Suprapubic skin (tissue), 3 donors: ENCODE measurements around the gene ATXN7L1.

Experiments
- POLR2AphosphoS5 ChIP-seq, 3 donors: sonication (generic); formaldehyde crosslinking; IDR thresholded peaks; one replicate each; pipeline ENCODE4 v1.6.1; 2017; ENCODE audit warnings: antibody characterized with exemption in 3 of 3
- TF ChIP-seq, protein P1 (sequence below), 2 donors: fragments of 200-600 bp in 1 of 2; fragments of 450-650 bp in 1 of 2; sonication (generic) in 1 of 2; IDR thresholded peaks; one replicate each; pipeline ENCODE4 v1.5.1; 2016 to 2019; ENCODE audit warnings: antibody characterized with exemption in 2 of 2, mild to moderate bottlenecking in 1 of 2, moderate library complexity in 1 of 2

DNA sequence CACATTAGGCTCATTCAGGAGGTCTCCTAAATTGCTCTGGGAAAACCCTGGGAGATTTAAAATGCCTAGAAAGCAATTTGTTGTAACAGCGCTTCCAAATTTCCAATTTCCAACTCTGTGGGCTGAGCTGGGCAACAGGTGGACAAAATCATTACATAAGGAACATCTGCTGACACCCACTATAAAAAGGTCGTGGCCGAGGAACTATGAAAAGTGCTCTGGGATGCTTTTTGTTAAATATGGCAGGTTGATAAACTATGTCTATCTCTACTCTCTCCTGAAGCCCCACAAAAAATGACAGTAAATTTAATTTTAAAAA lies 45.1 kb downstream of the ATXN7L1 start:
- TF ChIP-seq POLR2AphosphoS5 (IDR thresholded peaks at IDR 0.05) = no peak
- TF ChIP-seq, protein P1, sequence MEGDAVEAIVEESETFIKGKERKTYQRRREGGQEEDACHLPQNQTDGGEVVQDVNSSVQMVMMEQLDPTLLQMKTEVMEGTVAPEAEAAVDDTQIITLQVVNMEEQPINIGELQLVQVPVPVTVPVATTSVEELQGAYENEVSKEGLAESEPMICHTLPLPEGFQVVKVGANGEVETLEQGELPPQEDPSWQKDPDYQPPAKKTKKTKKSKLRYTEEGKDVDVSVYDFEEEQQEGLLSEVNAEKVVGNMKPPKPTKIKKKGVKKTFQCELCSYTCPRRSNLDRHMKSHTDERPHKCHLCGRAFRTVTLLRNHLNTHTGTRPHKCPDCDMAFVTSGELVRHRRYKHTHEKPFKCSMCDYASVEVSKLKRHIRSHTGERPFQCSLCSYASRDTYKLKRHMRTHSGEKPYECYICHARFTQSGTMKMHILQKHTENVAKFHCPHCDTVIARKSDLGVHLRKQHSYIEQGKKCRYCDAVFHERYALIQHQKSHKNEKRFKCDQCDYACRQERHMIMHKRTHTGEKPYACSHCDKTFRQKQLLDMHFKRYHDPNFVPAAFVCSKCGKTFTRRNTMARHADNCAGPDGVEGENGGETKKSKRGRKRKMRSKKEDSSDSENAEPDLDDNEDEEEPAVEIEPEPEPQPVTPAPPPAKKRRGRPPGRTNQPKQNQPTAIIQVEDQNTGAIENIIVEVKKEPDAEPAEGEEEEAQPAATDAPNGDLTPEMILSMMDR (IDR thresholded peaks at IDR 0.05) = no peak
